ENCODE data around the gene NCBP2L. TPM values are rescaled to one million over a fixed set of nuclear protein-coding genes. Genes with fewer than 3 reads are reported as not detected.

Gene NCBP2L
- total and polyA plus RNA-seq, 2 donors (not counting 1 experiment from before 2014, with no cell fraction given): not detected

DNA sequence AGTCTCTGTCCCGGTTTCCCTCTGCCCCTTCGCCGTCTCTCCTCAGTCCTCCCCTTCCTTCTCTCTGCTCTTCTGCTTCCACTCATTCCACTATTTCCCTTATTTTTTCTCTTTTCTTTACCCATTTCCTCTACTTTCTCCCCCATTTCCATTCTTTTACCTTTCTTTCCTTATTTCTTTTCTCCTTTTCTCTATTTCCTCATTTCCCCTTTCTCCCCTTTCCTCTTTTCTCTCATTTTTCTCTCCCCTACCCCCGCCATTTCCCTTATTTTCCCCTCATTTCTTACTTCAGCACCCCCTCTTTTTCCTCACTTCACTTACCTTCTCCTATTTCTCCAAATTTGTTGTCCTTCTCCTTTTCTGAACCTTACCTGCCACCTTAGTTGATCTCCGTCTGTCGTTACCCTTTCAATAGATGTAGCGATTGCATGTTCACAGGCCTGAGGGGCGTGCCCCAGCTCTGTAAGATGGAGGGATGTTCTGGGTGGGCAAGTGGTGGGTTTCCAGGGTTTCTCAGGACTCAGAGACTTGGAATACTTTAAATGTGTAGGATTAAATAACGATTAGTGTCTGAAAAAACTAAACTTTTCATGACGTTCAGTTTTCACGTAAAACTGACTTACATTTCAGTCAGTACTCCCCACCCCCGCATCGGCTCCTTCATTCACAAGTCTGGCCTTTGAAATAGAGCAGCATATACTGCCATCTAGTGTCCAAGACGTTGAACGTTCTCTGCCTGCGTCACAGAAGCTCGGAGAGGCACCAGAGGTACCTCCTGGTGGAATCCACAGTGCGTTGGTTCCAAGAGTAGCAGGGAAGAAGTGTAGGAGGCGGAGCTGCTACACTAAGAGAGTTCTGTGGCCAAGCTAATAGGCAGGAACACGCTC lies 641 bp upstream of the NCBP2L start:
- peak overlapping the region; percentile 28 to 61 (median 44) for H3K4me3 ChIP-seq (replicated peaks in 1 of 4; ENCODE audit: control extremely low read depth in 1 of 4, insufficient read depth in 1 of 4, low read depth in 3 of 4, low read length in 4 of 4)
- H3K9me3 ChIP-seq (ENCODE audit: control insufficient read depth, insufficient read depth, low read depth, low read length): no peaks in the 10 kb centered on the region
- no peak overlapping the region for H3K27ac ChIP-seq (ENCODE audit: insufficient read depth, low read length)
- peaks cover 13% of the 10 kb centered on the region for H3K27me3 ChIP-seq (ENCODE audit: control insufficient read depth, insufficient read depth, low read length)
- no peak overlapping the region for H3K9ac ChIP-seq (ENCODE audit: insufficient read depth, low read length)
- peak; percentile 80 to 93 for DNase-seq (ENCODE audit: low read depth in 2 of 2)
- TF ChIP-seq EZH2 (IDR thresholded peaks at IDR 0.05; ENCODE audit: low read length, missing control alignments): no peak
- TF ChIP-seq, protein P1, sequence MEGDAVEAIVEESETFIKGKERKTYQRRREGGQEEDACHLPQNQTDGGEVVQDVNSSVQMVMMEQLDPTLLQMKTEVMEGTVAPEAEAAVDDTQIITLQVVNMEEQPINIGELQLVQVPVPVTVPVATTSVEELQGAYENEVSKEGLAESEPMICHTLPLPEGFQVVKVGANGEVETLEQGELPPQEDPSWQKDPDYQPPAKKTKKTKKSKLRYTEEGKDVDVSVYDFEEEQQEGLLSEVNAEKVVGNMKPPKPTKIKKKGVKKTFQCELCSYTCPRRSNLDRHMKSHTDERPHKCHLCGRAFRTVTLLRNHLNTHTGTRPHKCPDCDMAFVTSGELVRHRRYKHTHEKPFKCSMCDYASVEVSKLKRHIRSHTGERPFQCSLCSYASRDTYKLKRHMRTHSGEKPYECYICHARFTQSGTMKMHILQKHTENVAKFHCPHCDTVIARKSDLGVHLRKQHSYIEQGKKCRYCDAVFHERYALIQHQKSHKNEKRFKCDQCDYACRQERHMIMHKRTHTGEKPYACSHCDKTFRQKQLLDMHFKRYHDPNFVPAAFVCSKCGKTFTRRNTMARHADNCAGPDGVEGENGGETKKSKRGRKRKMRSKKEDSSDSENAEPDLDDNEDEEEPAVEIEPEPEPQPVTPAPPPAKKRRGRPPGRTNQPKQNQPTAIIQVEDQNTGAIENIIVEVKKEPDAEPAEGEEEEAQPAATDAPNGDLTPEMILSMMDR (conservative IDR thresholded peaks at IDR 0.05 in 1 of 2, IDR thresholded peaks at IDR 0.05 in 1 of 2; ENCODE audit: low read depth in 1 of 2, low read length in 2 of 2): peak; percentile 50 to 62
- H3K4me1 ChIP-seq (ENCODE audit: control insufficient read depth, extremely low read depth, insufficient read depth, low read length): peaks cover 3% of the 10 kb centered on the region
- H4K20me1 ChIP-seq (ENCODE audit: control insufficient read depth, extremely low read depth, insufficient read depth, low read length): no peaks in the 10 kb centered on the region
- no peaks in the 10 kb centered on the region for H3K36me3 ChIP-seq (ENCODE audit: control insufficient read depth, insufficient read depth, low read length)
- peak overlapping the region; percentile 75 for H3K4me2 ChIP-seq (ENCODE audit: extremely low read depth, insufficient read depth, low read length)
- H3K79me2 ChIP-seq (ENCODE audit: control insufficient read depth, insufficient read depth, low read length): no peaks in the 10 kb centered on the region
- peak overlapping the region; percentile 59 for H2AFZ ChIP-seq (ENCODE audit: low read length)

DNA sequence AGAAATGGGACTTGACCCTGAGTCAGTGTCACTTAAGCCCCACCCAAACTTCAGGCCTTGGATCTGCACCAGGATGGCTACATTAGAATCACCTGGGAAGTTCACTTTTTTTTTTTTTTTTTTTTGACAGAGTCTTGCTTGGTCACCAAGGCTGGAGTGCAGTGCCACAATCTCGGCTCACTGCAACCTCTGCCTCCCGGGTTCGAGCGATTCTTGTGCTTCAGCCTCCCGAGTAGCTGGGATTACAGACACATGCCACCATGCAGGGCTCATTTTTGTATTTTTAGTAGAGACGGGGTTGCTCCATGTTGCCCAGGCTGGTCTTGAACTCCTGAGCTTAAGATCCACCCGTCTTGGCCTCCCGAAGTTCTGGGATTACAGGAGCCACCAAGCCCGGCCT lies 3.0 kb downstream of the NCBP2L start:
- no peak overlapping the region for H3K27ac ChIP-seq (ENCODE audit: insufficient read depth, low read length)
- H3K4me1 ChIP-seq (ENCODE audit: control insufficient read depth, extremely low read depth, insufficient read depth, low read length): peaks cover 3% of the 10 kb centered on the region
- TF ChIP-seq, protein P1 (conservative IDR thresholded peaks at IDR 0.05 in 1 of 2, IDR thresholded peaks at IDR 0.05 in 1 of 2; ENCODE audit: low read depth in 1 of 2, low read length in 2 of 2): no peak
- TF ChIP-seq EZH2 (IDR thresholded peaks at IDR 0.05; ENCODE audit: low read length, missing control alignments): no peak

DNA sequence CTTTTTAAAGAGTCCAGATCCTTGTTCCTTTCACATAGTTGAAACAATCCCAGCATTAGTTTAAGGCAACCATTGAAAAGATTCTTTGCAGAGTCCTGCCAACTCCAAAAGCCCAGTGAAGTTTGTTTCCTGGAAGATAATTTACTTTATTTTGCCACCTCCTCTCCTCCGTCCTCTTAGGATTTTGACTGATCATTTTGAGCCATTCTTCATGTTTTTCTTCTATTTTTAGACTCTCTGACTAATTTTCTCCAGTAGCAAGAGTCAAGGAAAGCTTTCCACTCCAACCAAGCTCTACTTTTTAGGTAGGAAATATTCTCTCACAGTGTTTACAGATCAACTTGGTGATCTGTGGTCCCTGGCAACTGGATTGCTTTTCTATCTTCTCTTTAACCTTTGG lies 10.3 kb downstream of the NCBP2L start:
- TF ChIP-seq EZH2 (IDR thresholded peaks at IDR 0.05; ENCODE audit: low read length, missing control alignments): no peak
- TF ChIP-seq, protein P1 (conservative IDR thresholded peaks at IDR 0.05 in 1 of 2, IDR thresholded peaks at IDR 0.05 in 1 of 2; ENCODE audit: low read depth in 1 of 2, low read length in 2 of 2): no peak
- Histone ChIP-seq H3K4me2 (ENCODE audit: extremely low read depth, insufficient read depth, low read length) (no peak overlapping the region), H4K20me1 (ENCODE audit: control insufficient read depth, extremely low read depth, insufficient read depth, low read length) (no peaks in the 10 kb centered on the region), H3K4me1 (ENCODE audit: control insufficient read depth, extremely low read depth, insufficient read depth, low read length) (no peaks in the 10 kb centered on the region), H3K27ac (ENCODE audit: insufficient read depth, low read length) (no peak overlapping the region), H2AFZ (ENCODE audit: low read length) (no peak overlapping the region), H3K9ac (ENCODE audit: insufficient read depth, low read length) (no peak overlapping the region), H3K9me3 (ENCODE audit: control insufficient read depth, insufficient read depth, low read depth, low read length) (no peaks in the 10 kb centered on the region), H3K4me3 (replicated peaks in 1 of 4; ENCODE audit: control extremely low read depth in 1 of 4, insufficient read depth in 1 of 4, low read depth in 3 of 4, low read length in 4 of 4) (no peak overlapping the region), H3K36me3 (ENCODE audit: control insufficient read depth, insufficient read depth, low read length) (no peaks in the 10 kb centered on the region), H3K79me2 (ENCODE audit: control insufficient read depth, insufficient read depth, low read length) (no peaks in the 10 kb centered on the region), H3K27me3 (ENCODE audit: control insufficient read depth, insufficient read depth, low read length) (no peaks in the 10 kb centered on the region)
- peak in 1 of 2 donors; percentile 10 for DNase-seq (ENCODE audit: low read depth in 2 of 2)

More for the DNA sequence above, 3.0 kb downstream of the NCBP2L start:
- DNase-seq (ENCODE audit: low read depth in 2 of 2): no peak
- Histone ChIP-seq H4K20me1 (ENCODE audit: control insufficient read depth, extremely low read depth, insufficient read depth, low read length) (no peaks in the 10 kb centered on the region), H3K9ac (ENCODE audit: insufficient read depth, low read length) (no peak overlapping the region), H3K79me2 (ENCODE audit: control insufficient read depth, insufficient read depth, low read length) (no peaks in the 10 kb centered on the region), H3K36me3 (ENCODE audit: control insufficient read depth, insufficient read depth, low read length) (no peaks in the 10 kb centered on the region), H2AFZ (ENCODE audit: low read length) (no peak overlapping the region), H3K4me3 (replicated peaks in 1 of 4; ENCODE audit: control extremely low read depth in 1 of 4, insufficient read depth in 1 of 4, low read depth in 3 of 4, low read length in 4 of 4) (no peak overlapping the region), H3K9me3 (ENCODE audit: control insufficient read depth, insufficient read depth, low read depth, low read length) (no peaks in the 10 kb centered on the region), H3K4me2 (ENCODE audit: extremely low read depth, insufficient read depth, low read length) (no peak overlapping the region), H3K27me3 (ENCODE audit: control insufficient read depth, insufficient read depth, low read length) (no peaks in the 10 kb centered on the region)
